Large intestine (tissue), 3 donors: Measurements from ENCODE around the gene PCDHGC5. TPM values are rescaled to one million over a fixed set of nuclear protein-coding genes. Genes with fewer than 3 reads are reported as not detected.

Source experiments
- DNase-seq, 2 donors: peaks; one replicate each; pipeline versions ENCODE4 v3.0.0 to v3.0.0-alpha.2; 2013
- H3K27ac ChIP-seq: one replicate; pipeline ENCODE4 v1.5.1; 2013; ENCODE audit warnings: low read length
- H3K27me3 ChIP-seq: 2 replicates; pipeline ENCODE4 v1.6.1; 2013; ENCODE audit warnings: low read length; ENCODE audit not compliant: control insufficient read depth, insufficient read depth
- H3K36me3 ChIP-seq: 2 replicates; pipeline ENCODE4 v1.6.1; 2013; ENCODE audit warnings: low read length; ENCODE audit not compliant: control insufficient read depth, insufficient read depth
- H3K4me1 ChIP-seq: one replicate; pipeline ENCODE4 v1.6.1; 2013; ENCODE audit warnings: low read length; ENCODE audit not compliant: control insufficient read depth, insufficient read depth
- H3K4me3 ChIP-seq: one replicate; pipeline ENCODE4 v1.5.1; 2013; ENCODE audit warnings: low read length
- H3K9me3 ChIP-seq: one replicate; pipeline ENCODE4 v1.6.1; 2013; ENCODE audit warnings: mild to moderate bottlenecking, low read depth, low read length, moderate library complexity; ENCODE audit not compliant: control insufficient read depth
- WGBS: methylation state at CpG from one replicate; pipeline ENCODE4 v1.1.5; 2013; ENCODE audit warnings: low lambda C conversion rate; ENCODE audit not compliant: insufficient coverage; 5-methylcytosine and 5-hydroxymethylcytosine counted together
- polyA plus RNA-seq: library from polyadenylated mRNA; unstranded; fragments of 120-200 nt; gene quantifications from one replicate; pipeline ENCODE4 v1.2.1, GENCODE V29; 2013

PCDHGC5 gene
- polyA plus RNA-seq, 1 donor: 0.39 TPM

GRCh38 chr5:141490771-141491170 is 1.9 kb downstream of the PCDHGC5 start:
- H3K27me3 ChIP-seq: peaks cover 88% of the 10 kb centered on the region
- H3K9me3 ChIP-seq: peaks cover 13% of the 10 kb centered on the region
- no peak overlapping the region for H3K4me3 ChIP-seq
- peaks cover 17% of the 10 kb centered on the region for H3K36me3 ChIP-seq
- WGBS: no CpG with 5 or more reads among the region's 13 CpGs
- H3K27ac ChIP-seq: no peak overlapping the region
- no peak for DNase-seq
- peaks cover 3% of the 10 kb centered on the region for H3K4me1 ChIP-seq

GRCh38 chr5:141491323-141492167 is 2.7 kb downstream of the PCDHGC5 start:
- Histone ChIP-seq H3K36me3 (peaks cover 12% of the 10 kb centered on the region), H3K27me3 (peaks cover 84% of the 10 kb centered on the region), H3K4me1 (peaks cover 3% of the 10 kb centered on the region), H3K9me3 (peaks cover 13% of the 10 kb centered on the region), H3K27ac (no peak overlapping the region), H3K4me3 (no peak overlapping the region)
- WGBS: no CpG with 5 or more reads among the region's 66 CpGs
- no peak for DNase-seq

- H3K27ac ChIP-seq: no peak overlapping the region
- no CpG with 5 or more reads among the region's 68 CpGs for WGBS
- peaks cover 76% of the 10 kb centered on the region for H3K27me3 ChIP-seq
- H3K9me3 ChIP-seq: peaks cover 13% of the 10 kb centered on the region
- peaks cover 3% of the 10 kb centered on the region for H3K4me1 ChIP-seq
- peaks cover 4% of the 10 kb centered on the region for H3K36me3 ChIP-seq
- DNase-seq: no peak
- H3K4me3 ChIP-seq: no peak overlapping the region
Measured at GRCh38 chr5:141492168-141492885, 3.4 kb downstream of the PCDHGC5 start.

GRCh38 chr5:141493500-141494422 is 4.9 kb downstream of the PCDHGC5 start:
- peak overlapping the region; percentile 36 for H3K27ac ChIP-seq
- H3K9me3 ChIP-seq: peaks cover 13% of the 10 kb centered on the region
- peaks cover 3% of the 10 kb centered on the region for H3K4me1 ChIP-seq
- no peak overlapping the region for H3K4me3 ChIP-seq
- DNase-seq: no peak
- peaks cover 3% of the 10 kb centered on the region for H3K36me3 ChIP-seq
- peaks cover 71% of the 10 kb centered on the region for H3K27me3 ChIP-seq
- WGBS: no CpG with 5 or more reads among the region's 10 CpGs

- no CpG with 5 or more reads among the region's 22 CpGs for WGBS
- Histone ChIP-seq H3K36me3 (peaks cover 3% of the 10 kb centered on the region), H3K9me3 (peaks cover 13% of the 10 kb centered on the region), H3K4me3 (no peak overlapping the region), H3K4me1 (peaks cover 3% of the 10 kb centered on the region), H3K27me3 (peaks cover 60% of the 10 kb centered on the region), H3K27ac (peak overlapping the region; percentile 36)
- DNase-seq: no peak
Measured at GRCh38 chr5:141494761-141495452, 6.0 kb downstream of the PCDHGC5 start.

GRCh38 chr5:141495453-141495811 is 6.6 kb downstream of the PCDHGC5 start:
- peaks cover 3% of the 10 kb centered on the region for H3K4me1 ChIP-seq
- H3K27ac ChIP-seq: no peak overlapping the region
- peaks cover 55% of the 10 kb centered on the region for H3K27me3 ChIP-seq
- 60% methylated on average over 6 of the region's 8 CpGs for WGBS
- peaks cover 13% of the 10 kb centered on the region for H3K9me3 ChIP-seq
- H3K4me3 ChIP-seq: no peak overlapping the region
- peaks cover 3% of the 10 kb centered on the region for H3K36me3 ChIP-seq
- no peak for DNase-seq

GRCh38 chr5:141496038-141496437 is 7.2 kb downstream of the PCDHGC5 start:
- WGBS: no CpG with 5 or more reads among the region's 4 CpGs
- H3K36me3 ChIP-seq: peaks cover 3% of the 10 kb centered on the region

GRCh38 chr5:141501761-141502160 is 12.9 kb downstream of the PCDHGC5 start:
- no peak overlapping the region for H3K27ac ChIP-seq
- DNase-seq: no peak
- no peaks in the 10 kb centered on the region for H3K9me3 ChIP-seq
- H3K27me3 ChIP-seq: no peaks in the 10 kb centered on the region
- WGBS: 86% methylated on average over 1 of the region's 7 CpGs
- peaks cover 9% of the 10 kb centered on the region for H3K36me3 ChIP-seq
- H3K4me3 ChIP-seq: no peak overlapping the region
- H3K4me1 ChIP-seq: no peaks in the 10 kb centered on the region

More at GRCh38 chr5:141496038-141496437, 7.2 kb downstream of the PCDHGC5 start:
- no peak overlapping the region for H3K27ac ChIP-seq
- no peak overlapping the region for H3K4me3 ChIP-seq
- DNase-seq: no peak
- peaks cover 13% of the 10 kb centered on the region for H3K9me3 ChIP-seq
- H3K4me1 ChIP-seq: peaks cover 3% of the 10 kb centered on the region
- H3K27me3 ChIP-seq: peaks cover 49% of the 10 kb centered on the region

GRCh38 chr5:141503681-141504080 is 14.8 kb downstream of the PCDHGC5 start:
- Histone ChIP-seq H3K27me3 (peaks cover 5% of the 10 kb centered on the region), H3K36me3 (peaks cover 10% of the 10 kb centered on the region), H3K4me3 (no peak overlapping the region), H3K4me1 (peaks cover 3% of the 10 kb centered on the region), H3K9me3 (no peaks in the 10 kb centered on the region), H3K27ac (no peak overlapping the region)
- WGBS: no CpG with 5 or more reads among the region's 2 CpGs
- no peak for DNase-seq
